H7 (cell line): ENCODE results near the gene CSPG4. TPM values are rescaled to one million over a fixed set of nuclear protein-coding genes. Genes with fewer than 3 reads are reported as not detected.
"Not testable (repeated sequence)": the region's sequence is repeated elsewhere in the genome, so short reads cannot be mapped to it uniquely, and the experiment has no call there.

Experiments
- DNase-seq: peaks from one replicate; pipeline ENCODE4 v3.0.0; 2012
- H3K27me3 ChIP-seq: 2 replicates; pipeline ENCODE4 v1.6.0; 2011; ENCODE audit warnings: mild to moderate bottlenecking, low read length; ENCODE audit not compliant: control insufficient read depth, insufficient read depth
- H3K36me3 ChIP-seq: replicated peaks from 2 replicates; pipeline ENCODE4 v1.5.1; 2011; ENCODE audit warnings: low read length; ENCODE audit not compliant: control insufficient read depth, insufficient read depth
- H3K4me3 ChIP-seq: 2 replicates; pipeline ENCODE4 v1.5.1; 2011; ENCODE audit warnings: low read depth, mild to moderate bottlenecking, control low read depth, low read length, moderate library complexity; ENCODE audit not compliant: insufficient read depth
- total RNA-seq: library from RNA; depleted of rRNA; stranded (reverse); fragments of >200 nt; shearing (Covaris generic); gene quantifications from 2 replicates; pipeline ENCODE4 v1.2.3, GENCODE V29; 2014

Gene CSPG4
- total RNA-seq, 1 experiment from 2014 or later, result 4.3 TPM

- Histone ChIP-seq H3K4me3 (no peak overlapping the region), H3K27me3 (no peaks in the 10 kb centered on the region), H3K36me3 (peaks cover 2% of the 10 kb centered on the region)
- DNase-seq, result peak; percentile 91
Measured at GRCh38 chr15:75732809-75733451, 20.3 kb upstream of the CSPG4 start.

- H3K4me3 ChIP-seq, result no peak overlapping the region
- no peaks in the 10 kb centered on the region for H3K27me3 ChIP-seq
- DNase-seq, result peak; percentile 51
- peaks cover 2% of the 10 kb centered on the region for H3K36me3 ChIP-seq
Measured at GRCh38 chr15:75732177-75732808, 19.6 kb upstream of the CSPG4 start.

GRCh38 chr15:75731248-75732151 is 18.9 kb upstream of the CSPG4 start:
- Histone ChIP-seq H3K27me3 (no peaks in the 10 kb centered on the region), H3K4me3 (no peak overlapping the region), H3K36me3 (peaks cover 2% of the 10 kb centered on the region)
- peak; percentile 79 for DNase-seq

- not testable (repeated sequence) for H3K27me3 ChIP-seq, DNase-seq, H3K4me3 ChIP-seq, H3K36me3 ChIP-seq
Measured at GRCh38 chr15:75730376-75731247, 18.0 kb upstream of the CSPG4 start.

DNA sequence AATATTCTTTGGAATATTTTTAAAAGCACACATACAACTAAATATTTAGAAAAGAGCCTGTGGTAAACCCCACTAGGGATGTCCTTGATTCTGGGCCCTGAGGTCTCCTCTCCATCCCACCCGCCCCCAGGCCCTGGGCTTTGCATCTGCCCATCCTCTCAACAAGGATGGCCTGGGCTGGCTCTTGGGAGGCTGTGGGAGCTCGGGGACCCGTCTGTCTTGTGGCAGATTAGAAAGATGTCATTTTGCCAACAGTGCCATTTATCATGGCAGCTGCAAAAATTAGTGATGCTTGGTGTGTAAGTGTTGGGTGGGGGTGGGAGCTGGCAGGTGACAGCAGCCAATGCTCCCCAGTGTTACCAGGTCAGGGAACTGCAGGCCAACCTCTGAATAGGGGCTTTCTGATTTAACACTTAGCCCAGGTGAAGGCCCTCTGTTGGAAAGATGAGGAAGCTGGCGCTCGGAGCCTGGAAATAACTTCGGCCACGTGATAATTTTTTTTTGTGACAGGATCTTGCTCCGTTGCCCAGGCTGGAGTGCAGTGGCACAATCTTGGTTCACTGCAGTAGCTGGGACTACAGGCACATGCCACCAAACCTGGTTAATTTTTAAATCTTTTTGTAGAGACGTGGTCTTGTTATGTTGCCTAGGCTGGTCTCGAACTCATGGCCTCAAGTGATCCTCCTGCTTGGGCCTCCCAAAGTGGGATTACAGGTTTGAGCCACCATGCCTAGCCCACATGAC is 16.9 kb upstream of the CSPG4 start:
- no peak for DNase-seq
- Histone ChIP-seq H3K4me3 (no peak overlapping the region), H3K36me3 (peaks cover 2% of the 10 kb centered on the region), H3K27me3 (no peaks in the 10 kb centered on the region)

GRCh38 chr15:75727851-75728715 is 15.4 kb upstream of the CSPG4 start:
- Histone ChIP-seq H3K4me3 (no peak overlapping the region), H3K27me3 (no peaks in the 10 kb centered on the region), H3K36me3 (no peaks in the 10 kb centered on the region)
- peak; percentile 92 for DNase-seq

DNA sequence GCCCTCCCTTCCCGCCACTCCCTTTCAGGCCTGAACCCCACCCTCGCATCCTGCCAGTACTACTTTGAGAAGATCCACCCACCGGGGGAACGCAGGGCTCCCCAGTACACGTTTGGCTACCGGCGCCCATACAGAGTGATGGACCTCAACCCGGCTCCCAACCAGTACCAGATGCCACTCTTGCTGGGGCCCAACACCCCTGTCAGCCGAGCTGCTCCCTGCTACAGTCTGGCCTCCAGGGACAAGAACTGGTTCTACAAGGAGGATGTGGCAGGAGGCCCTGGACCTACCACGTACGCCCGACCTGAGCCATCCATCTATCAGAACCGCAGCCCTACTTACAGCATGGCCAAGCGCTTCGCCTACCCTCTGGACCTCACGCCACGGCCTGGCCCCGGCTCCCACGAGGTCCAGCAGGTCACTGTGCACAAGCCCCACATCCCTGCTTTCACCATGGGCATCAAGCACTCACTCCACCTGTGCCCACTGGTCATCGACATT is 14.4 kb upstream of the CSPG4 start:
- Histone ChIP-seq H3K36me3 (no peaks in the 10 kb centered on the region), H3K4me3 (no peak overlapping the region), H3K27me3 (no peaks in the 10 kb centered on the region)
- peak; percentile 46 for DNase-seq

DNA sequence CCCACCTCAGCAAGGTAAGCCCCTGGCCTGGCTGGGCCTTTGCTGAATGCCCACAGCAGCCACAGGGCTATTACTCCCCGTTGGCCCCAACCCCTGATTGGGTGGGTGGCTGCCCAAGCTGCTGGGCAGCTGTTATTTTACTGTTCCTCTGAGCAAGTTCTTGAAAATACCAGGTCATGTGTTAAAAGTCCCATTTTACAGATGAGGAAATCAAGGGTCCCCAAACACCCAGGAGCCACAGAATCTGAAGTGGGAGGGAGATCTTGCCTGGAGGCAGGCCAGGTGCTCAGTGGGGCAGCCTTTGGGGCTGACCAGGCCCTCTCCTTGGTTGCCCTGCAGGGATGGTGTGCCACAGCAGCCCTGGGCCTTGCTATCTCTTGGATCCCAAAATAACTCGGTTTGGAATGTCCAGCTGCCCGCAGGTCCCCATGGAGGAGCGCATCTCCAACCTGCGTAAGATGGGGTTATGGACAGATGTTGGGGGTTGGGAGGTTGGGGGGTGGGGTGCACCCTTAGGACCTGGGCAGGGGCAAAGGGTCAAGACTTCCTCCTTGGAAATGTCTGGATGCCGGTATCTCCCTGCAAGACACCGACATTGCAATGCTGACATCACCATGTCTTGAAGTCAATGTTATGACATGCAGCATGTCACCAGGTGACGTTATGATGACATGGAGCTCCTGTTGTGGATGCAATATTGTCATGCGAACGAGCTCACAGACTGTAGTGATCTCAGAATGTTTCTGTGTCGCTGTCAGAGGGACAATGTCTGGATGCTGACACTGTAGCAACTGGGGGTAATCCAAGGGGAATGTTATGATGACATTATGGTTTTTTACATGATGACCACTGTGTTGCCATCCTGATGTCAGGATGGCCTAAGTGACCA is 13.3 kb upstream of the CSPG4 start:
- Histone ChIP-seq H3K4me3 (no peak overlapping the region), H3K36me3 (no peaks in the 10 kb centered on the region), H3K27me3 (no peaks in the 10 kb centered on the region)
- DNase-seq, result peak; percentile 42

DNA sequence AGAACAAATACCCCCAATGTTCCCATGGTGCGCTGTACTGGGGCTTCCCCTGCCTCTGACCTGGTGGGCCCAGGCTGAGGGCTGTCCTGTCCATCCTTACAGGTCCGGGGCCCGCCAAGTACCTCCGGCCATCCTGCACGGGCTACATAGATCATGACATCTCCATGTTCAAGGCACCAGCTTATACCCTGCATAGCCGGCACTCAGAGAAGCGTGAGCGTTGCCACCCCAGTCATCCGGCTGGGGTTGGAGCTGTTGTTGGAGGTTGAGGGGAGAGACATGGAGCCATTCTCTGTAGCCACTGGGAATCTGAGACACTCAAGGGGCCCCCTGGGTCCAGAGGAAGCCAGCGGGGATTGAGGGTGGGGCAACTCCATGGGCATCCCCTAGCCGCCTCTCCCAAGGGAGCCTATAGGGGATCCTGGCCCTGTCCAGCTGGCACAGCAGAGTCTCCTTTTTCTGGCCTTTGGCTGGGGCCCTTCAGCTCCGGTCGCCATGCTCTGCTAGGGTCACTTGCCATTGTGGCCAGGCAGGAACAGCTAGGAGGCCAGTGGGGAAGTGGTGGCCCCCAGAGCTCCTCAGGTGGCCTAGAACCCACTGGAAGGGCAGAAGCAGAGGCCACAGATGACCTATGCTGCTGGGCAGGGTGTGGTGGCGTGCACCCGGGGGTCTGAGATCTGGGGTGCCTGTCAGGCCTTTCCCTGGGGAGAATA is 12.5 kb upstream of the CSPG4 start:
- peak; percentile 52 for DNase-seq
- no peaks in the 10 kb centered on the region for H3K27me3 ChIP-seq
- H3K36me3 ChIP-seq, result no peaks in the 10 kb centered on the region
- H3K4me3 ChIP-seq, result no peak overlapping the region

GRCh38 chr15:75723847-75724660 is 11.4 kb upstream of the CSPG4 start:
- DNase-seq, result peak; percentile 71
- Histone ChIP-seq H3K27me3 (no peaks in the 10 kb centered on the region), H3K4me3 (no peak overlapping the region), H3K36me3 (no peaks in the 10 kb centered on the region)
